Renal cortex interstitium (tissue), 11 donors: ENCODE measurements around the gene GRIP1. TPM values are rescaled to one million over a fixed set of nuclear protein-coding genes. Genes with fewer than 3 reads are reported as not detected.

ENCODE experiments used
- DNase-seq, 11 donors: peaks; one replicate each; pipeline ENCODE4 v3.0.0-alpha.2; 2013; ENCODE audit warnings: low read depth in 9 of 11, low spot score in 4 of 11; ENCODE audit errors: extremely low read depth in 1 of 11
- polyA plus RNA-seq, 3 donors: library from polyadenylated mRNA; unstranded; fragments of 120-200 nt; gene quantifications; one replicate each; pipeline ENCODE4 v1.2.1, GENCODE V29; 2013; ENCODE audit not compliant: insufficient read length in 3 of 3

GRIP1 gene
- polyA plus RNA-seq, 3 donors = 23.0 to 27.4 (median 26.7) TPM

GRCh38 chr12:66612090-66612775, 66.6 kb downstream of the GRIP1 start:
- no peak for DNase-seq

GRCh38 chr12:66607147-66607546, 71.7 kb downstream of the GRIP1 start:
- DNase-seq = no peak

- DNase-seq = no peak
These were observed 73.6 kb downstream of the GRIP1 start for GRCh38 chr12:66605293-66605692.

GRCh38 chr12:66603981-66604479, 74.8 kb downstream of the GRIP1 start:
- DNase-seq = no peak

GRCh38 chr12:66603461-66603860, 75.4 kb downstream of the GRIP1 start:
- DNase-seq = no peak

- DNase-seq = no peak
These were observed 76.3 kb downstream of the GRIP1 start for GRCh38 chr12:66602483-66603143.

- DNase-seq = no peak
These were observed 78.0 kb downstream of the GRIP1 start for GRCh38 chr12:66600903-66601302.

GRCh38 chr12:66599816-66600215, 79.1 kb downstream of the GRIP1 start:
- no peak for DNase-seq

GRCh38 chr12:66598608-66599007, 80.3 kb downstream of the GRIP1 start:
- no peak for DNase-seq

GRCh38 chr12:66598079-66598478, 80.8 kb downstream of the GRIP1 start:
- DNase-seq = no peak

GRCh38 chr12:66596199-66596598, 82.7 kb downstream of the GRIP1 start:
- no peak for DNase-seq

- DNase-seq = no peak
These were observed 84.2 kb downstream of the GRIP1 start for GRCh38 chr12:66594688-66595087.

- no peak for DNase-seq
These were observed 88.4 kb downstream of the GRIP1 start for GRCh38 chr12:66590275-66590985.

- DNase-seq = no peak
These were observed 89.8 kb downstream of the GRIP1 start for GRCh38 chr12:66589095-66589494.

GRCh38 chr12:66587912-66588311, 91.0 kb downstream of the GRIP1 start:
- DNase-seq = no peak

GRCh38 chr12:66584673-66585072, 94.2 kb downstream of the GRIP1 start:
- DNase-seq = no peak

GRCh38 chr12:66573605-66574004, 105.3 kb downstream of the GRIP1 start:
- DNase-seq = no peak

GRCh38 chr12:66572845-66573244, 106.0 kb downstream of the GRIP1 start:
- DNase-seq = no peak

GRCh38 chr12:66571361-66571915, 107.4 kb downstream of the GRIP1 start:
- DNase-seq = no peak

- no peak for DNase-seq
These were observed 115.7 kb downstream of the GRIP1 start for GRCh38 chr12:66563220-66563619.
